Kidney (tissue), 14 donors: ENCODE data around the gene VDAC2. TPM values are rescaled to one million over a fixed set of nuclear protein-coding genes. Genes with fewer than 3 reads are reported as not detected.

Experiments used
- DNase-seq, 5 donors: peaks; one replicate each; pipeline ENCODE4 v3.0.0-alpha.2; 2013 to 2020
- FAIRE-seq: peaks from 2 replicates; lab custom pipeline; 2012; peaks lifted over from hg19 to GRCh38; lab: Jason Lieb, UNC
- H3K27ac ChIP-seq, 2 donors: one replicate each; pipeline ENCODE4 v1.7.0; 2013; ENCODE audit warnings: low read depth in 2 of 2, low read length in 2 of 2, inconsistent platforms in 1 of 2
- H3K27me3 ChIP-seq: one replicate; pipeline ENCODE4 v1.7.1; 2013; ENCODE audit warnings: low read length, inconsistent platforms; ENCODE audit not compliant: control insufficient read depth, insufficient read depth
- H3K36me3 ChIP-seq, 3 donors: one replicate each; pipeline versions ENCODE4 v1.7.0 to v1.7.1; 2013; ENCODE audit warnings: low read length in 3 of 3, control low read depth in 1 of 3, inconsistent platforms in 1 of 3; ENCODE audit not compliant: insufficient read depth in 3 of 3, control insufficient read depth in 2 of 3
- H3K4me1 ChIP-seq, 3 donors: one replicate each; pipeline versions ENCODE4 v1.7.0 to v1.7.1; 2013; ENCODE audit warnings: low read length in 3 of 3, inconsistent platforms in 1 of 3, low read depth in 1 of 3; ENCODE audit not compliant: control insufficient read depth in 2 of 3, insufficient read depth in 2 of 3
- H3K4me3 ChIP-seq, 3 donors: one replicate each; pipeline versions ENCODE4 v1.7.0 to v1.8.1; 2013; ENCODE audit warnings: low read length in 3 of 3, control low read depth in 1 of 3, inconsistent platforms in 1 of 3
- H3K9ac ChIP-seq, 3 donors: one replicate each; pipeline versions ENCODE4 v1.7.0 to v1.7.1; 2013; ENCODE audit warnings: low read length in 3 of 3, control low read depth in 1 of 3, inconsistent platforms in 1 of 3
- H3K9me3 ChIP-seq, 3 donors: one replicate each; pipeline versions ENCODE4 v1.7.0 to v1.7.1; 2013; ENCODE audit warnings: low read length in 3 of 3, control low read depth in 1 of 3, inconsistent platforms in 1 of 3; ENCODE audit not compliant: control insufficient read depth in 2 of 3, insufficient read depth in 1 of 3
- CTCF ChIP-seq: IDR thresholded peaks from 3 replicates; pipeline ENCODE4 v1.5.1; 2012; ENCODE audit warnings: mild to moderate bottlenecking, moderate library complexity, borderline replicate concordance; ENCODE audit not compliant: insufficient read depth; ENCODE audit errors: extremely low read depth
- intact Hi-C: fragments of 100-400 bp; cut with DNase I; formaldehyde crosslinking; loops from one replicate; pipeline ENCODE4 v1.11.1; 2022
- polyA plus RNA-seq: library from polyadenylated mRNA; stranded (reverse); fragments of 350-450 nt; fragmentation: Illumina TruSeq; extraction: RNeasy Lipid Tissue Mini Kit (QIAGEN cat#74804); gene quantifications from one replicate; pipeline ENCODE4 v1.2.3, GENCODE V29; 2014; ENCODE audit warnings: low read depth, low replicate concordance; ENCODE audit not compliant: insufficient read depth
- total RNA-seq: library from RNA; stranded (reverse); fragmentation: NEBNext Ultra II Directional; extraction: Animal tissue kit (Norgen Biotek cat#: 25700); gene quantifications from one replicate; pipeline ENCODE4 v1.2.1, GENCODE V29; 2021
- donor health status: control.
- donor health status: control.
- donor health status: control.
- donor health status: control.
- donor health status: control.
- donor health status: DM: yes; HTN: yes; CAD: no.
- donor health status: Normal renal cell carcinoma (clear cell type).

Gene VDAC2
- total and polyA plus RNA-seq, 2 donors from 2014 or later: 128 to 211 TPM

- Histone ChIP-seq H3K9ac (no peak overlapping the region), H3K4me1 (peaks cover 0 to 14% (median 11%) of the 10 kb centered on the region in 3 donors), H3K4me3 (no peak overlapping the region), H3K27me3 (no peaks in the 10 kb centered on the region), H3K27ac (no peak overlapping the region), H3K36me3 (peaks cover 0 to 8% (median 0%) of the 10 kb centered on the region in 3 donors), H3K9me3 (no peaks in the 10 kb centered on the region)
- intact Hi-C loops: no loop called here
- FAIRE-seq (no peak), DNase-seq (peak in 3 of 5 donors; percentile 37 to 71 (median 48))
- no peak for TF ChIP-seq CTCF
Observed at GRCh38 chr10:75208181-75208580, 2.4 kb upstream of the VDAC2 start.

GRCh38 chr10:75209086-75209920 is 1.3 kb upstream of the VDAC2 start:
- H3K9ac ChIP-seq: peak overlapping the region; percentile 45 to 99 (median 61)
- no peak for TF ChIP-seq CTCF
- FAIRE-seq (no peak), DNase-seq (peak in 2 of 5 donors; percentile 67 to 75)
- intact Hi-C loops: no loop called here
- peaks cover 0 to 14% (median 11%) of the 10 kb centered on the region in 3 donors for H3K4me1 ChIP-seq
- H3K27me3 ChIP-seq: no peaks in the 10 kb centered on the region
- peak overlapping the region; percentile 99 to 100 for H3K27ac ChIP-seq
- H3K9me3 ChIP-seq: no peaks in the 10 kb centered on the region
- peaks cover 0 to 15% (median 3%) of the 10 kb centered on the region in 3 donors for H3K36me3 ChIP-seq
- H3K4me3 ChIP-seq: peak overlapping the region; percentile 73 to 99 (median 78)

DNA sequence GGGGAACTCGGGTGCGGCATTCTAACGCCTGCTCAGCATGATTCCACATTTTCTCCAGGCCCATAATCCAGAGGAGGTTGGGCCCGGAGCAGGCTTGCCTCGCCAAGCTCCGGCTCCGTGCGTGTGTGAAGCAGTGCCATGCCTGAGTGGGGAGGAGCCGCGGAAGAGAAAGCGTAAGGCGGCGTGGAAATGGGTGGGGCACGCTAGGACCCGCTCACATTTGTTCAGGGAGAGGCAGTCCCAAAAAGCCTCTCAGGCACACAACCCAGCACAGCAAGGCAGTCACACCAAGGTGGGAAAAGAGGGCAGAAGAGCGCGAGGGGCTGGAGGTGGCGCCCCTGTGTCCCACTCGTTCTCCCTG is 695 bp upstream of the VDAC2 start:
- Histone ChIP-seq H3K4me3 (peak overlapping the region; percentile 73 to 99 (median 78)), H3K27ac (peak overlapping the region; percentile 99 to 100), H3K36me3 (peaks cover 2 to 19% (median 3%) of the 10 kb centered on the region in 3 donors), H3K4me1 (peaks cover 0 to 14% (median 11%) of the 10 kb centered on the region in 3 donors), H3K9ac (peak overlapping the region; percentile 45 to 99 (median 61)), H3K9me3 (no peaks in the 10 kb centered on the region), H3K27me3 (no peaks in the 10 kb centered on the region)
- no peak for TF ChIP-seq CTCF
- no peak for FAIRE-seq
- DNase-seq: peak in 3 of 5 donors; percentile 69 to 94 (median 86)
- intact Hi-C loops: no loop called here
